GM21825 (cell line): ENCODE data around the gene ANXA6.
"Not testable (repeated sequence)": the region's sequence is repeated elsewhere in the genome, so short reads cannot be mapped to it uniquely, and the experiment has no call there.

ENCODE experiments used
- ATAC-seq: cut with Tn5 transposase; IDR thresholded peaks from one replicate; pipeline ENCODE4 v1.9.1; 2021; ENCODE audit warnings: mild to moderate bottlenecking, moderate library complexity; ENCODE audit not compliant: unreplicated experiment

ANXA6 gene

DNA sequence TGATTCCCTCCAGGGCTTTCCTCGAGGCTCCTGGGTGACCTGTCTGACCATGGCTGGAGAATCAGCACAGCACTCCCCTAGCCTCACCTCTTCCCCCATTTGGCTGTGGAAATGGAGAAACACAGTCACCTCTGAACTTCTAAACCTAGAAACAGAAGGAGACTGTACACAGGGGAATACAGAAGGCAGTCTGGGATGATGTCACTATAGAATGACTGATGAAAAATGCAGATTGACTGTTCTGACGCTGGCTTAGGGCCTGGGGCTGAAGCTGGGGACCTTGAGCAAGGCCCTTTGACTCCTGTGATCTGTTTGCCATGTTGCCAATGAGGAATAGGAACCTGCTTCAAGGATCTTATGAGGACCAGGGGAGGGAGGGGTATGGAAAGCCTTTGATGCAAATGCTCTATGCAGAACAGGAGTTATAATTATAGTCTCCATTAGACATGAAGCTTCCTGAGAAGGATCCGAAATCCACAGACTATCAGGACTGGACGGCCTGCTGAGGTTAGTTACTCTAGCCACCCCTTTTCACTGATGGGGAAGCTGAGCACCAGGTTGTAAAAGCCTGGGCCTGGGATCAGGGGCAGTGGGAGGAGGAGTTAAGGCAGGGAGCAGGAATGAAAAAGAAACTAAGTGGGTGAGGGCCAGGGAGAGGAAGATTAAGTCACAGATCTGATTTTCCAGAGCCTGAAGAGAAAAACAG, 24.4 kb upstream of the ANXA6 start:
- ATAC-seq: no peak

DNA sequence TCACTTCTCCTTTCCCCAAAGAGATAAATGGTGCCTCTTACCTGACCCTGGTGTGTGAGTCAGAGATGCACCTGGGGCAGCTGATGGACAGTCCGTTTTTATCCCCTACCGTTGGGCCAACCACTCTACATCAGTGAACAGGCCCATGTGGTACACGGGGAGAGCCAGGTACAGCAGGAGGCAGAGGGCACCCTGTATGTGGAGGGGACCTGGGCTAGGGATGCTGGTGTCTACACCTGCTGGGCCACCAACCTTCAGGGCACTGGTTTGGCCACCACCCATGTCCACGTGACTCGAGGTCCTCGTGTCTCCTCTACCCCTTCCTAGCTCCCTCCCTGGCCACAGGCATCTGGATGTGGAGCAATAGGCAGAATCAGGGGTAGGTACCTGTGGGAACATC, 22.7 kb upstream of the ANXA6 start:
- ATAC-seq: no peak

DNA sequence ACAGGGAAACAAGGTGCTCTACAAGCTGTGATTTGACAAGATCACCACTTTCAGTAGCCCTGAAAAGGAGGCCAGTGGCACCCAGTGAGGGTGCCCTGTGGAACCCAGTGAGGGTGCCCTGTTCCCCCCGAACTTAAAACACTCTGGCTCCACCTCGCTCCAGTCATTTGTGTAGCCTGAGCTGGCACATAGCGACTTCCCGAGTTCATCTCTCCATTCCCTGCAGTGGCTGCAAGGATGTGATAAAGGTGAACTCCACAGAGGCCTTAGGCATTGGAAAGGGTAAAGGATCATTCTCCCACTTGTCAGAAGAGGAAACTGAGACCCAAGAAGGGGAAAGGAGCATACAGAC, 21.9 kb upstream of the ANXA6 start:
- no peak for ATAC-seq

DNA sequence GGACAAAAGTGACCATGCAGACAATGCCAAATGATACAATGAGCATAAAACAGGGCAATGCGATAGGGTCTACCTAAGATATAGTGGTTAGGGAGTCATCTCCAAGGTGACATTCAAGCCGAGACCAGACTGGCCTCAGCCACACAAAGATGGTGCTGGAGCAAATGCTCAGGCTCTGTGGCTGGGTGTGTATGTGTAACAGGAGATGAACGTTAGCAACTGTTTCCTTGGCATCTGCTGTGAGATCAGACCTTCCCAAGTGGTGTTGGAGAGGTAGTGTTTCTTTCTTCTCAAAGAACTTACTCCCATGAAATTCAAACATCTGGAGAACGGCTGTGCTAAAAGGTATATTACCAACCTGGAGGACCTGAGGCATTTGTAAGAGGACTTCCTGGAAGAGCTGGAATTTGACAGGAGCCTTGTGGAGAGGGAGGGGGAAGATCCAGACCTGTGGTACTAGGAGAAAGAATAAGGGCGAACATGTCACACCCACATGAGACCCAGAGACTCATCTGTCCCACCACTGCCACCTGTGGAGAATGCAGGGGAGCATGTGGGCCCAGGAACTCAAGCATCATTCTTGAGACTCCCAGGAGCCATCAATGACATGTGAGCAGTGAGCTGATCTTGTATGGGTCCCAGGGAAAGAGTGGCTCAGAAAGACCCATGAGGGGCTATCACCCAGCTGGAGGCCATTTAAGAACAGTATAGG, 21.4 kb upstream of the ANXA6 start:
- ATAC-seq: no peak

DNA sequence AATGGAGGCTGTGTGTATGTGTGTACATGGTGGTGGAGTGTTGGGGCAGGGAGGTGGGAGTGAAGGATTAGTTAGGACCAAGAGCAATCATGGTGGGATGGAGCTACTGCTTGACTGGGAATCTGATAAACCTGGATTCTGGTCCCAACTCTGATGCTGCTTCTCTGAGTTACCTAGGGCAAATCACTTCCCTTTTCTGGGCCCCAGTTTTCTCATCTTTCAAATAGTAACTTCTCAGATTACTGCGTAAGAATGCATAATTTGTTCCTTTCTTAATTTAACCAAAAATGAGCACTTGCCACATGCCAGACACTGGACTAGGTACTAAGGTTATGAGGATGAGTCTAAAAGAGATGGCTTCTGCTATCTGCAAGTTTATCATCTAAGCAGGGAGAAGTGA, 20.8 kb upstream of the ANXA6 start:
- no peak for ATAC-seq

DNA sequence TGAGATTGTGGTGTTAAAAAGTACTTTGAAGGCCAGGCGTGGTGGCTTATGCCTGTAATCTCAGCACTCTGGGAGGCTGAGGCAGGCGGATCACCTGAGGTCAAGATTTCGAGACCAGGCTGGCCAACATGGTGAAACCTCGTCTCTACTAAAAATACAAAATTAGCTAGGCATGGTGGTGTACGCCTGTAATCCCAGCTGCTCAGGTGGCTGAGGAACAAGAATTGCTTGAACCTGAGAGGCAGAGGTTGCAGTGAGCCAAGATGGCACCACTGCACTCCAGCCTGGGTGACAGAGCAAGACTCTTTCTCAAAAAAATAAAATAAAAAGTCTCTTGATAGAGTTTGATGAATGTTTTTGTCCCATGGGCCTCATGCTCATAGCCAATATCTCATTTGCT, 18.7 kb upstream of the ANXA6 start:
- ATAC-seq: not testable (repeated sequence)

DNA sequence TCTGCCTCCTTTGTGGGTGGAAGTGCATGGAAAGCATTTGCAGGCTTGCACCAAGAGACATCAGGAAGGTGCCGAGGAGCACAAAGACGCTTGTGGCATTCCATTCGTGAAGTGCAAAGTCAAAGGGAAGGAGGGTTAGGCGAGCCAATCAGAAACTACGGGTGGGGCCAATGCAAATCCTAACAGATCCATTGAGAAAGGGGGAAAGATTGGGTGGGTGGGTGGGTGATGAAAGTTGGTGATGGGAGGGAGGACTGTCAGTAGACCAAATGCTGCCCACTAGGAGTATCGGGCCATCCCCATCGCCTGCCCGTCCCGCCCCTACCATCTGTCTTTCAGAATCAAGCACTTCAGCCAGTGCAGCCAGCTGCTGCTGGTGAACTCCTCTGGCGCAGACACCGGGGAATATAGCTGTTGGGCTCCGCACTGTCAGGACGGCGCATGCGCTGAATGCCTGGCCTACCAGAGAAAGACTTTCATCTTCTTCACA, 17.1 kb upstream of the ANXA6 start:
- no peak for ATAC-seq

DNA sequence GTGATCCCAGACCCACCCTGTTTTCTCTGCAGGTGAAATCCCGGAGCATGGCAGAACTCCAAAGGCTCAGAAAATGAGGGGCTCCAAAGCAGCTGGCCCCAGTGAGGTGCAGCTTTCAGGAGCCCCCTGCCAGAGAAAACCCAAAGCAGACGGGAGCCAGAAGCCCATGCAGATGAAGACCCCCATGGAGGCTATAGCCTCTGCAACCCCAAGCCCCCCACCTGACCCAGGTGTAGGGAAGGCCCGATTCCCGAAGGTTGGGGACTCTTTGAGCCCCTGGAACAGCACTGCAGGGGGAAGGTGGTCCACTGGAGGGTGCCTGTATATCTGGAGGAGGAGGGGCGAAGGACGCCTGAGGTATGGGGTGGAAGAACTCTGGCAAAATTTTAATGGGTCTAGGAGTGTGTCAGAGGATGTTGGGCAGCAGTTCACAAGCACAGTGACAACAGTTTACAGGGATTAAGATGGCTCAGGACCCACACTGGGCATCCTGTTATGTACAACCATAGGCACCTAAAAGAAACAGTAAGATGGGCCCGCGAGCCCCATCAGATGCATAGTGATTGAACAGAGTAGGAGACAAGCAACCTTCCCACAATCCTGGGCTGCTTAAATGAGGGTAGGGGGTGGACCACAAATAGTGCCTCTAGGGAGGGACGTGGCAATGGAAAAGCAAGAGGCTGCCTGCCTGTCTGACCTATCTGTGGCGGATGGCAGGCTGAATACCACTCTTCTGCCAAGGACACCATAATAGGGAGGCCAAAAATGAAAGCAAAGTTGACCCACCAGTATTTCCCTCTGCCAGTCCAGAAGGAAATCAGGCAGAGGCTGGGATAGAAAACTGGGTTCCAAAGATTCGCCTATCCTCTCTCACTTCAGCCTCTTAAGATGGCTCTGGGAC, 16.4 kb upstream of the ANXA6 start:
- no peak for ATAC-seq

DNA sequence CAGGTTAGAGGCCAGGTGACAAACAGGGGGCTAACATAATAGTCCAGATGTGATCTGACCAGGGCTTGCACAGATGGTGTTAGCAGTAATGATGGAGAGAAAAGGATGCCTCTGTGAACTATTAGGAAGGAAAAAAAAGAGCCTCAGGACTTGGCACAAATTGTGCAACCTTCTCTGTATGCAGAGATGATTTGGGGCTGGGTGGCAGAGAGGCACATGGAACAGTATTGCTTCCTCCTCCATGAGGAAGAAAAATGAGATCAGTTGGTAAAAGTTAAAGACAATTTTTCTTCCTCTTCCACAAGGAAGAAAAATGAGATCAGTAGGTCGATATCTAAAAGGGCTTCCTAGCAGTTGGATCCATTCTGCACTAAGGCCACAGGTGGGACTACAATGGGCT, 13.9 kb upstream of the ANXA6 start:
- ATAC-seq: no peak

DNA sequence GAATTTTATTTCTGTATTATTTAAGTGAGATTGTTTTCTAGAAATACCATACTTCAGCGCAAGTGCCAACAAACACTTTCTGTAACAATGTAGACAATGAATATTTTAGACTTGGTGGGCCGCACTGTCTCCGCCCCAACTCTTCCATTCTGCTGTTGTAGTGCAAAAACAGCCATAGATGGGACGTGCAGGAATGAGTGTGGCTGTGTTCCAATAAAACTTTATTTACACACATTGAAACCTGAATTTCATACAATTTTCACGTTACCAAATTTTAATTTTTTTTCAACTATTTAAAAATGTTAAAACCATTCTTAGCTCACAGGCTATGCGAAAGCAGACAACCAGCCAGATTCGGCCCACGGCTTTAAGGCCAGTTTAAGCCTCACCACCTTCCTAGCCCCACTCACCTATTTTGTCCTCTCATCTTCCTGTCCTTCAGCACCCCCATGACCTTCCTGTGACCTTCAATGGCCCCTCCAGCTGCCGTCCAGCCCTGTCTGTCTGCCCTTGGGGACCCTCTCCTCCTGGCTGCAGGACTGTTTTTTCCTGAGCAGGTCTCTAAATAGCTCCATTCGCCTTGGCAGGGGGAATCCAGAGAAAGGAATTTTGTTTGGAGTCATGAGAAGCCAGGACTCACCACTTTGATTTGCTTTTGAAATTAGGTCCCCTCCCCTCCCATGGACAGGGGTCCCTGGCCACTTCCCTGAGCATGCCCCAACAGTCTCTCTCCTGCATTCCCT, 11.2 kb upstream of the ANXA6 start:
- ATAC-seq: no peak

DNA sequence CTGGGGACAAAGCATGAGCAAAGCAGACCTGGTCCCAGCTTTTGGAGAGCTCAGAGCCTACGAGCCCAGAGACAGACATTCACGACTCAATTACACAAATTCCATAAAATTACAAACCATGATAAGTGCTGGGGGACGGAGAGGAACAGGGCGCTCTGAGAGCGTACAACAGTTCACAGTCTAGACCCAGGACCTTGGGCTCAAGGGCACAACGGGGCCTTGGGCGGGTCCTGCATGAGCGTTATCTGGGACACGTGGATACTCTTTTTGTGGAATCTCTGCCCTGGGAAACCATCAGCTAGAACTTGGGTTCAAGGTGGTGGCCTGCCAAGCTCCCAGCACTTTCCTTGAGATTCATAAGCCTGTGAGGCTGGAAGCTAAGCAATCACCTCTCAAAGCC, 9.4 kb upstream of the ANXA6 start:
- no peak for ATAC-seq

DNA sequence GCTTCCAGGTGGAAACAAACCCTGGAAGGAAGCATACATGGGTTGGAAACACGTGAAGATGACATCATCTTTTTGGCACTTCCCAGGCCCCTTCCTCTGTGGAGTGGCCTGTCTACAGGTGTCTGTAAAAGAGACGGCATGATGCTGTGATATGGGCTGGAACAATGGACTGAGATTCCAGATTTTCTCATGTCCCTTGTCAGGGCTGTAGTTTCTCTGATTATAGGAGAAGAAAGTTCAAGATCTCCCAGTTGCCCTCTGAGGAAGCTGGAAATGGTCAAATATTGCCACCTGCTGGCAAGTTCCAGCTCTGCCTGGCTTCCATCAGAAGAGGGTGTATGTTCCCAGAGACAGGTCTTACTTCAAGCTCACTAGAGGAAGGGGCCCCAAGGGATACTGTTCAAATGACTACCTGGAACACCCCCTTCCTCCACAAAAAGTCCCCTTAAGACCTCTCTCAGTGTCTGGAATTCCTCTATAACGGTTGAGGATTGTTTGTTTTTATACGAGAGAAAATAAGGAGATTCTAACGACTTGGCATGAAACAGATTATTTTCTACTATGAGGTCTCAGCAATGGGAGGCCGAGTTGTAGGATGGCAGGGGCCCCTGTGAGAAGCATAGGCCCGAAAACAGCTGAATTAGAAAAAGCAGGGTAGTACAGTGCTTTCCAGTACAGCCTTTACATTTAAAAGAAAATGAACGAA, 7.3 kb upstream of the ANXA6 start:
- ATAC-seq: peak; percentile 75

DNA sequence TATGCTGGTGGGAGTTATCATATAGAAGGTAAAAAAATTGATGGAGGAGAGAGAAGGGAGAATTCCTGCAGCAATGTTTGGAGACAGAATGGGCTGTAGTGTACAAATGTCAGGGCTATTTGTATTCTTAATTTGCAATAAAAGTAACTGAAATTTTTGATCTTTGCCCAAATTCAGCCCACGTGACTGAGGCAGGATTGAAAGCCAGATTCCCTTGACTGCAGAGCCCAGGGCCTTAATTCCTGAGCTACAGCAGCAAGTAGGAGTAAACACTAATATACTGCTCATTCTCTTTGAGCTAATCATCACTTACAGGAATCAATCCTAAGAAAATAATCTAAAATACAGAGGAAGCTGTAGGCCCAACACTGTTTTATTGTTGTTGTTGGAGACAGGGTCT, 5.2 kb upstream of the ANXA6 start:
- ATAC-seq: no peak

DNA sequence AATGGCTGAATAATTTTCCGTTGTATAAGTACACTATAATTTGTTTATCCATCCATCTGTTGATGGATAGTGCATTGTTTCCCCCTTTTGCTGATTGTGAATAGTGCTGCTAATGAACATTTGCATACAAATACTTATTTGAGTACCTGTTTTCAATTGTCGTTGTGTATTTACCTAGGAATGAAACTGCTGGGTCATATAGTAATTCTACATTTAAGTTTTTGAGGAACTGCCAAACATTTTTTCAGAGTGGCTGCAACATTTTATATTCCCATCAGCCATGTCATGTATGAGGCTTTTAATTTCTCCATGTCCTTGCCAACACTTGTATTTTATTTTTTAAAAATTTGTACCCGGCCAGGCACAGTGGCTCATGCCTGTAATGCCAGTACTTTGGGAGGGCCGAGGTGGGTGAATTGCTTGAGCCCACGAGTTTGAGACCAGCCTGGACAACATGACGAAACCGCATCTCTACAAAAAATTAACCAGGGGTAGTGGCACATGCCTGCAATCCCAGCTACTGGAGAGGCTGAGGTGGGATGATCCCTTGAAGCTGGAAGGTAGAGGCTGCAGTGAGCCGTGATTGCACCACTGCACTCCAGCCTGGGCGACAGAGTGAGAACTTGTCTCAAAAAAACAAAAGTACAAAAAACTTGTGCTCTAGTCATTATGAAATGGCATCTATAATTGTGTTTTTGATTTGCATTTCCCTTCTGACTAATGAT, 2.2 kb upstream of the ANXA6 start:
- no peak for ATAC-seq

DNA sequence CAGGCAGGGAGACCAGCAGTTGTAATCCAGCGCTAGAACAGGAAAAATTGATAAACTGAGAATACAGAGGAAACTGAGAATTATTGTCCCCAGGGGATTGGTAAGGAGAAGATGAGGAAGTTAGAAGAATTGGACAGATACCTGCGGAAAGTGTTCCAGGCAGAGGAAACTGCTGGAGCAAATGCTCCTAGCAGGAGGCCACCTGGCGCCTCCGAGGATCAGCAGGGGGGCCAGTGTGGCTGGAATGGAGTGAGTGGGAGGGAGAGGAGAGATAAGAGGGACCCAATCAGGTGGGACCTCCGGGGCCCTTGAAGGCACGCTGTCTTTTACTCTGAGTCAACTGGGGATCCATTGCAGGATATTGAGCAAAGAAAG, 695 bp upstream of the ANXA6 start:
- ATAC-seq: no peak

DNA sequence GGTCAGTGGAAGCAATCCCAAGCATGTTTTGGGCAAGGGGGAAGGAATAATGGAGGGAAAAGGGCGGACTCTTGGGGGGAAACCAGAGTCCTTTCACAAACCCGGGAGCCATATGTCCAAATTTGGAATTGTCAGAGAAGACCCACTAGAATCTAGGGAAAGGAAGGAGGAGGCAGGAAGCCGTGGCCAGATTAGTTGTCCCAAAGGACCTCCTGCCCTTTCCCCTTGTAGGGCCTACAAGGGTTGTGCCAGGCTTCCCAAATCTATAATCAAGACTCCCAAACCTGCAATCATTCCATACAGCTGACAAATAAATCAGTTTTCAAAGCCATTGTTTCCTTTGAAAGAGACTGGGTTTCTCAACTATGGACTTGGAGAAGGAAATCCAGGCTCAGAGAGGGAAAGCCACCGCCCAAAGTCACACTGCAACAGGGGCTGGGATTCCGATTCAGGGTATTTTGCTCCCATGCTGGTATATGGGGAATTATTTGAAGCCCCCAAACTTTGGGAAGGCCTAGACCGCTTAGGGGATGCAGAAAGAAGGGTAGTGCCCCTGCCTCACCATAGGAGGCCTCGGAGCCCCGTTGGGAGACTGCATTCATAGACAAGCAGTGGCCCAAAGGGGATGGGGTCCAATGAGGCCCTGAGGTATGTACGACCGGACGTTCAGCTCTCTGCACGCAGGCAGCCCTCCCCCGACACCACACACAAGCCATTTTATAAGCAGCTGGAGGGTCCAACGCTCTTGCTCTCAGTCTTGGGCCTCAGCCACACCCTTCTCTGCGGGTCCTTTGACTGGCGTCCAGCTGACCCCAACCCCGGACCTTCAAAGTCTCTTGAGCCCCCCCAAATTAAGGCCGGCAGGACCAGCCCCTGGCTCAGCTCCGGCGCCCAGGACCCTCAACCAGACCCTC, 815 bp downstream of the ANXA6 start:
- ATAC-seq: no peak

DNA sequence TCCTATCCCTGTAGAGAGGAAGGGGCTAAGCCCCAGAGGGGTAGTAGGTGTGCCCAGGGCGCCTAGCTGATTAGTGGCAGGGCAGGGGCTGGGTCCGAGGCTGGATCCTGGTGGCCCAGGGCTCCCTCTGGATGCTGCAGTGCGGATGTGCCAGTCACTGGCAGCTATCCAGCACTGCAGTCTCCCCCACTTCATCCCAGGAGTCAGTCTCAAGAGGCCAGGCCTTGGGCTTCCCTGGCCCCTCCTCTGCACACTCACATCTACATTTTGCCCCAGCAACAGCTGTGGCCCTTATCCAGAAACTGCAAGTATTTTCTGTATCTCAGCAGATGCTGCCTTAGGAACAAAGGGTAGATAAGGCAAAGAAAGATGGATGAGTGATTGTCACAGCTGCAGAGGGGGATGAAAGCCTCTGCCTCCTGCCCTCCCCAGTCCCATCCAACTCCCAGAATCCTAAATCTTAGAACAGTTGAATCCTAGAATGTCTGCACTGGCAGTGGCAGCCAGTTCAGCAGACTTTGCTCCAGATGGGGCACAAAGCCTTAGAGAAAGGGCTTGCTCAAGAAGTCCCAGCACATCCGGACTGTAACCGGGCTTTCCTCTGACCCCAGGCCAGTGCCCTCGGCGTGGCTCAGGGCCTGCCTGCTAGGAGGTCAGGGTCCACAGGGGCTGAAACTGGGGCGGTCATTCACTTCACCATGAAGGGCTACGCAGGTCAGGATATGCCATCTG, 1.6 kb downstream of the ANXA6 start:
- peak; percentile 18 for ATAC-seq
